GM19025 (cell line): Measurements from ENCODE around the gene MAOA.
"Not testable (repeated sequence)": the region's sequence is repeated elsewhere in the genome, so short reads cannot be mapped to it uniquely, and the experiment has no call there.

Experiments used
- ATAC-seq: cut with Tn5 transposase; IDR thresholded peaks from one replicate; pipeline ENCODE4 v1.9.1; 2021; ENCODE audit warnings: mild to moderate bottlenecking, low read depth, moderate library complexity; ENCODE audit not compliant: unreplicated experiment

MAOA gene

DNA sequence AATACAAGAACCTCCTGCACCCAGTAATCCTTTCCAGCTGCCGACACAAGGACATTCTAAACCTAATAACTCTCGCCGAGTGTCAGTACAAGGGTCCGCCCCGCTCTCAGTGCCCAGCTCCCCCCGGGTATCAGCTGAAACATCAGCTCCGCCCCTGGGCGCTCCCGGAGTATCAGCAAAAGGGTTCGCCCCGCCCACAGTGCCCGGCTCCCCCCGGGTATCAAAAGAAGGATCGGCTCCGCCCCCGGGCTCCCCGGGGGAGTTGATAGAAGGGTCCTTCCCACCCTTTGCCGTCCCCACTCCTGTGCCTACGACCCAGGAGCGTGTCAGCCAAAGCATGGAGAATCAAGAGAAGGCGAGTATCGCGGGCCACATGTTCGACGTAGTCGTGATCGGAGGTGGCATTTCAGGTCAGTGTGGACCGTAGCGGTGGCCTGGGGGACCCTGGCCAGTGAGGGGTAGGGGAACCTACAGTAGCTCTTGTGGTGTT lies at the start of gene MAOA:
TSS of gene MAOA (plus strand) at position 295 of the 490 bp plus-strand sequence. CDS start at position 338, 43 bp downstream.
- ATAC-seq, result no peak

DNA sequence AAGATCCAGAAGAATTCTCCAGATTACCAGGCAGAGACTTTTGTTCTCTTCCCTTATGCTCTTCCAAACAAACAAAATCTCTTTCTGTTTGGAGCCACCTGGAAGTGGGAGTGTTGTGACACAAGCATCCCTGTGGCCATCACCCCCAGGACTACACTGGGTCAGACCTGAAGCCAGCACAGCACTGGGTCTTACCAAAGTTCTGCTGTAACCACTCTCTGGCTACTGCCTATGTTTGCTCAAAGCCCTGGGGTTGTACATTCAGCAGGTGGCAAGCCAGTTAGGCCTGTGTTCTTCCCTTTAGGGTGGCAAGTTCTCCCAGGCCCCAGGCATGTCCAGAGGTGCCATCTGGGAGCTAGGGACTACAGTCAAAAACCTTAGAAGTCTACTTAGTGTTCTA lies 43.7 kb upstream of the MAOA start:
- ATAC-seq, result no peak

DNA sequence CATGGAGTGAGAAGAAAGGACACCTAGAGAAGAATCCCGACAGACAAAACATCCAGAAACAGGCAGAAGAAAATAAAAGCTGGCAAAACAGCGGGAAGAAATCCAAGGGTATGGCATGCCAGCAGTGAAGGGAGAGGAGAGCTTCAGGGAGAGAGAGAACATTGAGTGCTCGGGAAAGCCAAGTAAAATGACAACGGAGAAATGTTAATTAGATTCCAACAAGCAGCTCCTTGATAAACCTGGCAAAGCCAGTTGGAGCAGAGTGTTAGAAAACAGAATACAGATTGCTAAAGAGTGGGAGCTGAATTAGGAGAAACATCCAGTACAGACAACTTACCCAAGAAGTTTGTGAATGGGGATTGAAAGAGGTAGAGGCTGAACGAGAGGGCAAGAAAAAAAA lies 40.4 kb upstream of the MAOA start:
- ATAC-seq, result no peak

DNA sequence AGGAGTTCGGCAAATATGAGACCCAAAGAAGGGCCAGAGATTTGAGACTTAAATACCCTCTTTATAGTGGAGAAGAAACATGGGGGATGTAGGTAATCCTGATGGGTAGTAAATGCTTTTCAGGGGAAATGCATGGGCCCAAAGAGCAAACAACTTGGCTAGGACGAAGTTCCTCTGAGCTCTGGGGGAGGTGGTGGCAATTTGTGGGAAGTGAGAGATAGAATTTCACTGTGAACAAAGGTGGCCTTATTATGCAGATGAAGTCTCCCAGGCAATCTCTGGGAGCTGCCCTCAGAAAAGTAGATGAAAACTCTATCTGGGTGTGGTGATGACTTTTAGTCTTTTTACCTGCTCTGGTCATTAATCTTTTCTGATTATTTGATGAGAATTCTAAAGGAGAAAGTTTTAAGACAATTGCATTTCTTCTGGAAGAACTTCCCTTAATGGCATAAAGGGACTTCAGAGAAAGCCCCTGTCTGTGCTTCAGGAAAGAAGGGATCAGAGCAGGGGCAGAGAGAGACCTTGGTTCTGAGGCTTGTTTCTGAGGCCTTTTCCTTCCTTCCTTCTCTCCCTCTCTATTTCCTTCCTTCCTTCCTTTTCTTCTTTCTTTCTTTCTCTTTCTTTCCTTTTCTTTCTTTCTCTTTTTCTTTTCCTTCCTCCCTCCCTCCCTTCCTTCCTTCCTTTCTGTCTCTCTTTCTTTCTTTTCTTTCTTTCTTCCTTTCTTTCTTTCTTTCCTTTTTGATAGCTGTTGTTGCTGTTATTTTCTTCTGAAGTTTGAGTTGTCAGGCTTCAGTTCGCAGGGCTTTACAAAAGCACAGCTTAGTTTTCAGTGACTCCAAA lies 37.5 kb upstream of the MAOA start:
- ATAC-seq, result no peak

DNA sequence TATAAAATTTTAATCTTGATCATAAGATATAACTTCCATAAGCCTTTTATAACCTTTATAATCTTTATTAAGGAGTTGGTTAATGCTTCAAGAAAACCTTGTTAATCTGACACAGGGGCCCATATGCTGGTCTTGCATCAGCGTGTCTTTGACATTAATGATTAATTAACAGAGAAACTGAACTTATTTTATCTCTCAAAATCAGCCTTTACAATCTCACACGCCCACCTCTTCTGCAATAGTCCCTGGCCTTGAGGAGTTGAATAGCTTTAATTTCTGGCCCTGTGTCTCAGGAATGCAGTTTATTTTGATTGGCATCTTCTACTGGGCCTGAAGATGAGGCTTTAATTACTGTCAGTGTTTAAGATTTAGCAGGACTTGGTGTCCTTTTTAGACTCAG lies 36.2 kb upstream of the MAOA start:
- not testable (repeated sequence) for ATAC-seq

DNA sequence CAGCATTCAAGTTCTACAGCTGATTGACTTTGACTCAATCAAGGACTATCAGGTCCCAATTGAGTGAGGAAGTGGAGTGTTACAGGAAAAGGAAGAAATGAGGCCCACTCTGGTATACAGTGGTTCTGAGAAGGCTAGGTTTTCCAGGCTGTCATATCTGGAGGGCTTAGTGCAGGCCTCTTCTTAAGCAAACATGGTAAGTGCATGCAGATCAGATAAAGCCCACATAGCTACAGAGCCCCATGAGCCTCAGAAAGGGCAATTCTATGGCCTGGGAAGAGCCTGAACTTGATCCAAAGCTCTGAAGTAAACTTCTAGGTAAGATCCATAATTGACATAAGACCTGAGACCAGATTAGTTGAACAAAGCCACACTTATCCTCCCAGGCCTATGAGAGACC lies 29.0 kb upstream of the MAOA start:
- no peak for ATAC-seq

DNA sequence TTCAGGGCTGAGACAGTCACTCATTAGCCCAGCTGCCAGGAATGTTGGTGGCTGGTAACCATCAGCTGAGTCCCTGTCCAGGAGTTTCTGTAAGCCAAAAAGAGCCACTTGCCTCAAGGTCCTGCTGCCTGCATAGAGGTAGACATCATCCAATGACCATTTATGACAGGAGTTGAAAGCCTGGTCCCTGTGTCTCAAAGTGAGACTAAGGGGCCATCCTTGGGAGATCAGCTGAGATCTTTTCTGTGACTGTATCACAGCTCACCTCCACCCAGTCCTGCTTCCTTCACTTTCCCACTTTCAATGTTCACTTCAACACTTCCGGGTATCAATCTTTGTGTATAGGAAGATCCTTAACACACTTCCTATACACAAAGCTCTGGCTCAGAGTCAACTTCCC lies 28.4 kb upstream of the MAOA start:
- no peak for ATAC-seq

DNA sequence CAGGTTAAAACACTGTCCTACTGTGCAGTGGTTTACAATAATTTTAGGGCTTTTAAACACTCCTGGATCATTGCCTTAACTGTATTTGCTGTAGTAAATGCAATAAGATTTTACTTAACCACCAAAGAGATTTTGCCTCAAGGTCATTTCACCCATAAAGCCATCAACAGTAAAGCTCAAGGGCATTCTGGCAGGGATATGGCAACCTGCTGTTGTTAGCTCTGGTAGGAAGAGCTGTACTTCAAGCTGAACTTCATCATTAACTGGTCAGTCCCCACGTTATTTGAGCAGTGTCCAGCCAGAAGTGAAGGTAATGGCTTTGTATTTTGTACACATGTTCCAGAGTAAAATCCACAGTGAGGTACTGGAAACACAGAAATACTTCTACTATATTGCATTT lies 26.9 kb upstream of the MAOA start:
- ATAC-seq, result no peak

DNA sequence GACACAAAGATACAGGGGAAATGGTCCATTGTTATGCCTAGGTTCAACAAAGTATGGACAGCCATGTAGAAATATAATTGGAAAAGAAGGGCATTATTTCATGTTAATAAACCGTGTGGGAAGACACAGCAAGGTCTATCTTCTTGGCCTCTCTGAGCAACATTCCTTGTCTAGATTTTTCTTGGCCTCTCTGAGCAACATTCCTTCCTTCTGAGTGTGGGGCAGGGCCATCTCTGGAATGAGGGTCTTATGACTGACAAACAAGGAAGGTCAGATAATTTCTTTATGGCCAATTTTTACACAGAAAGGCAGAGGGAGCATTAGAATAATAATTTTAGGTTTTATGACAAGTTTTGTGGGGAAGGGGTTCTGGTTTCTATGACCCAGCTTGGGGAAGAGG lies 24.3 kb upstream of the MAOA start:
- no peak for ATAC-seq

DNA sequence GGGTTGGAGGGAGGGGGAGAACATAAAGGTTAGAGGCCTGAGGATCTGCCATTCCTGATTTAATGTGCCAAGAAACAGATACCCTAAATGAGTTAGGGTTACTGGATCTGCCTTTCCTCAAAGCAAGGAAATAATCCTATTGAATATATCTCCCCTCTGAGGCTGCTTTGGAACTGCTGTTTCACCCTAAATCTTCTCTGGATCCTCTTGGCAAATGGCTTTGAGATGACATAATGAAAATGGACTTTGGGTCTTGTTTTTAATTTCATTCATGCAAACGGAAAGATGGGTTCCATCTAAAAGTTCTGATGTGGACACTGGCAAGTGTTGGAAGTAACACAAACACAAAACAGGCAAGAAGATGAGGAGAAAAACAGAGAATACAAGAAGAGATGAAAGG lies 23.0 kb upstream of the MAOA start:
- ATAC-seq, result no peak

DNA sequence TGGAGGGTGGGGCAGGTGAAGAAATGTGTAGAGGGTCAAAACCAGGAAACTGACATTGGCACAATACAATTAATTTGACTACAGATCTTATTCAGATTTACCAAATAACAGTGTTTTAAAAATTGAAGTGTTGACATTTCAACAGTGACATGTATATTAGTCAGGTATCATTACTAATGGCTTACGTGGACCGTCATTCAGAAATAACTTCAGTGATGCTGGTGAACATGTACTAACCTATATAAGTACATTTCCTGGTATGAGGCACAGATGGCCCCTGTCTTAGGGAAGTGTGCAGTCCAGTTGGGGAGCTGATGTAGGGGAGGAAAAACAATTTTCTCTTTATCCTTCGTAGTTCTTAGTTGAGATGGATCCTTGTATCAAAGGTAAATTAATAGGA lies 22.3 kb upstream of the MAOA start:
- no peak for ATAC-seq

DNA sequence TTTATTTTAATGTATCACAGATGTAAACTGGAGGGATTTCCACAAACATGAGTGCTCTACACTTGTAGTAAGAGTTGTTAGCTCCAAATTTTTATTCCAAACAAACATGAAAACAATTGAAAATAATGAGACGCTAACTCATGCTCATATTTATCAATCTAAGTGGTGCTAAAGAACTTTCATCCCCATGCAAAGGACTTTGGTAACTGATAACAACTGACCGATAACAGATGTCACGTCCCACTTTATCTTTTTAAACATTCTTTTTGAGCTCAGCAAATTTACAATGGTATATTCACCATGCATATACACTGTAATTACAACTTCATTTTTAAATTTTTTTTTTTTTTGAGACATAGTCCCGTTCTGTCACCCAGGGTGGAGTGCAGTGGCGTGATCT lies 15.6 kb upstream of the MAOA start:
- no peak for ATAC-seq

DNA sequence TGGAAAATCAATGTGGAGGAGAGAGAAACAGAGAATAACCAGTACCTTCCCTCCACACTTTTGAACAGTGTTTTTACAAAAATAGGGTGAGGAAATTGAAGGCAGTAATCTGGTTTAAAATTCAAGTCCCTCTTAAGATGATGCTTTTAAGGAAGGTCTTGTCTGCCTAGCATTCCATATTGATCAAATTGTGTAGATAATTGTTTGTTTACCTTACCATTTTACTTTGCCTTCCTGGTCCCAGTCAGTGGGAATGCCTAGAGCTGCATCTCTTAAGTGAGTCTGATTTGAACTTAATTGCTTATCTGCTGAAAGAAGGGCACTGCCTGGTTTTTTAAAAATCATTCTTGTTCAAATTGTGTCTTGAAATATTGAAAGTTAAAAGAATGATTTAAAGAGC lies 14.4 kb upstream of the MAOA start:
- no peak for ATAC-seq

DNA sequence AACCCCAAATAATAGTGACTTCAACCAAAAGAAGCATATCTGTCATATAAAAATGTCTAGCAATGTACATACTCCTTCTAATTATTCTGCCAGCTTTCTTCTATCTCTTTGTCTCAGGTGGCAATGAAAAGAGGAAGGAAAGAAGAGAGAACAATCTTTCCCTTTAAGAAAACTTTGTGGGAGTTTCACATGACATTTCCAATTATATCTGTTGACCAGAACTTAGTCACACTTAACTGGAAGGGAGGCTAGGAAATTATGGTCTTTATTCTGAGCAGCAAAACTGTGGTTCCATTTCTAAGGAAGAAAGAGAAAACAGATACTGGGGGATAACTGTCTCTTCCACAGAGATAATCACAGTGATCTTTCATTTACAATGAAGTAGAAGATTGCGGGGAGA lies 12.9 kb upstream of the MAOA start:
- no peak for ATAC-seq

DNA sequence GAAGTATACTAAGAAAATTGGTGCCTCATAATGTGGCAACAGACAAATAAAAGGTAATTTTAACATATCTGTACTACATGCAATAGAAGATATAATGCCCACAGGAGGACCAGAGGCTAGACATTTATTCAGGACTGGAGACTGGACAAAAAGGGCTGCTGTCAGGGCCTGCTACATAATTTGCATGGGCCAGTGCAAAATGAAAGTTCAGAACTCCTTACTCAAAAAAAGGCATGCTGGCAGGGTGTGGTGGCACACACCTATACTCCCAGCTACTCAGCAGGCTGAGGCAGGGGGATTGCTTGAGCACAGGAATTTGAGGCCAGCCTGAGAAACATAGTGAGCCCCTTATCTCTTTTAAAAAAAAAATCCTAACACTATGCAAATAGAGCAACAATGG lies 12.4 kb upstream of the MAOA start:
- ATAC-seq, result no peak

DNA sequence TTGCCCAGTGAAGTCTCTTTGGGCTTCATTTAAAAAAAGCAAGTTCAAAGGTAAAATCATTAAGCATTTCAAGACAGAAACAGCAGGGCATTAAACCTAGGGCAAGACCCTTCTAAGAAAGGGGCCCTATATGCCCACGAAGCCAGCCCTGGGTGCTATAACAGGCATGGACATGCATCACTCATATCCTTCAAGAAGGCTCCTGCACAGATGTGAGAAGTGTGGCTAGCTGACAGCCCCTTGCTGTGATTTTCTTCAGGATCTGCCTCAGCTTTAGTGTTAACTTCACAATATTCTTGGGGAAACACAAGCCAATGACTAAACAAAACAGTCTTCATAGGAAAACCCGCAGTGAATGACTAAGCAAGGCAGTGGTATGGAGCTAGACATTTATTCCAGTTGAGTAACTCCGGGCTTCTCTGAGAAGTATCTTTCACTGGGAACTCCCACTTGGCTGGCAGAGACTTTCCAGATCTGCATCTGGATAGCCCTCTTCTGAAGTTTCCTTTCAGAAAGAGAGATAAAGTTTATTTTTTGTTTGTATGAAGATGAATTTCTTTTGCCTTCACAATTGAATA lies 11.9 kb upstream of the MAOA start:
- ATAC-seq, result no peak

DNA sequence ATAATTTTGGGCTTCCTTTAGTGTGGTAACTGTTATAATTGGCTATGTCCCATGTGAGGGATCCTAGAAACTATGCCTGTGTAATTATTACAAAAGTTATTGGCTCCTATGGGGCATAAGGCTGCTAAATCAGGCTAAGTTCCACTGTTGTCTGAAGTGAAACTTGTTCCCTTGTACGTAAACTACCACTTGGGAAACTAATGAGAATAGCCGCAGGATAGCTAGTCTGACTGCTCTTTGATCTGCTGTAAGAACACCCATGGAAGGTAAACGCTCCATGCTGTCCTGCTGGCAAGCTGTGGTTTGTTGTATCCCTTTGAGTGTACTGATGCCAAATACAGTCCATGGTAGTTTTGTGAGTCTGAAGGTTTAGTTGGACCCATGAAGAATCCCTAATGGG lies 9.3 kb upstream of the MAOA start:
- ATAC-seq, result no peak

DNA sequence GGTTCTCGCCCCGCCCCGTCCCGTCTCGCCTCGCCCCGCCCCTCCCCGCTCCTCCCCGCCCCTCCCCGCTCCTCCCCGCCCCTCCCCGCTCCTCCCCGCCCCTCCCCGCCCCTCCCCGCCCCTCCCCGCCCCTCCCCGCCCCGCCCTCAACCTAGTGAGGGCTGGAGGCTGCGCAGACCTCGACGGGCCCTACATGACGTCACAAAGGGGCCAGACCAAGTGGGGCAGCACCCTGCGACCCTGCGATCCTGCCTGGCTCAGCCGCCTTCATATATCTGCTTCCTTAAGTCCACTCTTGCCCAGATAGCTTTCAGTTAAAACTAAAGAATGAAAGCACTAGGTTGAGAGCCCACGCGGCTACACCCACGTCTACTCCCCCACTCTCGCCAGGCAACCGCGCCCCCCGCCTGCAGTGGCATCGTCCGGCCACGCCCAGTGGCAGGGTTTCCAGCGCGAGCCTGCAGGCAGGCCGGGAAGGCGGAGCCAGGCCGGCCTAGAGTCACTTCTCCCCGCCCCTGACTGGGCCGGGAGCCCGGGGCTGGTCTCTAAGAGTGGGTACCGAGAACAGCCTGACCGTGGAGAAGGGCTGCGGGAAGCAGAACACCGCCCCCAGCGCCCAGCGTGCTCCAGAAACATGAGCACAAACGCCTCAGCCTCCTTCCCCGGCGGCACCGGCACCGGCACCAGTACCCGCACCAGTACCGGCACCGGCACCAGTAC lies 1.5 kb upstream of the MAOA start:
- peak; percentile 98 for ATAC-seq

DNA sequence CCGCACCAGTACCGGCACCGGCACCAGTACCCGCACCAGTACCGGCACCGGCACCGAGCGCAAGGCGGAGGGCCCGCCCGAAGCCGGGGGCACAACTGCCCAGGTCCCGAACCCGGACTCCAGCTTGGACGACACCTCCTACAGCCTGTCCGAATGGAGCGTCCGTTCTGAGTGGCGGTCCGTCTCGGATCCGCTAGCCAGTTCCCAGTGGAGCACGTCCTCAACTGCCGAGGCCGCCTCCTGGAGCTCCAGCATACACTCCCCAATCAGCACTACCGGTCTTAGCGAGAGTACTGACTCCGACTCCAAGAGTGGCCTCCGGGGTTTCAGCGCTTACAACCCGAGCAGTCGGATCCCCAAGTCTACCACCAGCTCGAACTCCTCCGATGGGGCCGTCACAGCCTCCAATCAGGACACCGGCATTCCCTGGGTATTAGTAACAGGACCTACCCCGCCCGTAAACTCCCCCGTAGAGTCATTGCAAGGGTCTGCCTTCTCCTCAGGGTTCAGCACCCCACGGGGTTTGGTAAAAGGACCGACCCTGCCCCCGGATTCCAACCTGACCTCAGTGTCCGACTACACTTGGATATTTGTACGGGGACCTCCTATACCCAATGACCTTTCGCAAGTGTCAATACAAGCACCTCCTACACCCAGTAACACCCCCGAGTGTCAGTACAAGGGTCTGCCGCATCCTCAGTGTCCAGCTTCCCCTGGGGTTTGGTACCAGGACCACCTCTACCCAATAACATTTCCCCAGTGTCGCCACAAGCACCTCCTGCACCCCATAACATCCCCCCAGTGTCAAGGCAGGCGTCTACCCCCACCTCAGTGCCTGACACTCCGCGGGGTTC lies 721 bp upstream of the MAOA start:
- no peak for ATAC-seq

DNA sequence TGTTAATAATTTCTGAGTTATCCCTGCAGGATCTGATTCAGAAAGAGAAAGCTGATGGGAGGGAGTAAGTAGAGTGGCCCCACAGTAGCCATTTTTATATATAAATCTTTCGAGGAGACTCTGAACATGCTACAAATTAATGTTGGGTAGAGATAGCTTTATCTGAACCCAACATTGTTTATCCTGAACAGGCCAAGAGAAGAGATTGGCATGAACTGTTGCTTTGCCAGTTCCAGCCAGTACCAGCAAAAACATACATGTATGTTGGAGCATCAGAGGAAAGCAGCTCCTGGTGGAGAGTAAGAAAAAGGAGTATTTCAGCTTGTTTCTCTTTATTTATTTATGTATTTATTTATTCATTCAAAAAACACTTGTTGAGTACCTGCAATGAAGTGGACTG lies 1.6 kb downstream of the MAOA start:
- ATAC-seq, result no peak
